ENCODE results near the gene DIP2C.

DNA sequence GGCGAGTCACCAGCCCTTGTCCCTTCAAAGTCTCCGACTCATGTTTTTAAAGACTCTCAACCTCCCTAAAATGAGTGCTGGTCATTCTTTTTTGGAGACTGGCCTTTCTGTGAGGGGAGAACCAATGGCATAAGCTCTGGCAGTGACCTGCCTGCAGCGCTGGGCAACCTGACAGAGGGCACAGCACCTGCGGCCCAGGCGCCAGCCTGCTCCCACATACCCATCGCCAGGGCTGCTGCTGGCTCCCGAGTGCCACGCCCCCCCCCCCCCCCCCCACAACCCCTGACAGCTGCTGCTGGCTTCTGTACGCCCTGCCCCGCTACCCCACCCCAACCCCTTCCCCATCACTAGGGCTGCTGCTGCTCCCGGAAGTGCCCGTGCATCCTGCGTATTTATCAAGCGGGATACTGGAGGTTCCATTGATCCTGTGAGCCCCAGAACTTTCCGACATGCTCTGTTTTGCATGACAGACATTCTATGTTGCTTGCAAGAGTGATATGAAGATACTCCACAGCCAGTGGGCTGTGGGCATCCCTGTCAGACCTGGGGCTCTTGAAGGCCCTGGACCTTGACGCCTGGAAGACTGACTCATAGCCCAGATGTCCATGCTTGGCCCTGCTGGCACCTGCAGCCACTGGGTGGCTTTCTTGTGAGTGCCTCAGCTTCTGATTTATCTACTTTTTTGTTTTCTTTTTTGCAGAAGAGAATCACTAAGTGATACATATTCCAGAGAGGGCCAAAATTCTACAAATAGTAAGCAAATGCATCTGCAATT is 310.4 kb downstream of the DIP2C start:
- TF ChIP-seq, protein P1, sequence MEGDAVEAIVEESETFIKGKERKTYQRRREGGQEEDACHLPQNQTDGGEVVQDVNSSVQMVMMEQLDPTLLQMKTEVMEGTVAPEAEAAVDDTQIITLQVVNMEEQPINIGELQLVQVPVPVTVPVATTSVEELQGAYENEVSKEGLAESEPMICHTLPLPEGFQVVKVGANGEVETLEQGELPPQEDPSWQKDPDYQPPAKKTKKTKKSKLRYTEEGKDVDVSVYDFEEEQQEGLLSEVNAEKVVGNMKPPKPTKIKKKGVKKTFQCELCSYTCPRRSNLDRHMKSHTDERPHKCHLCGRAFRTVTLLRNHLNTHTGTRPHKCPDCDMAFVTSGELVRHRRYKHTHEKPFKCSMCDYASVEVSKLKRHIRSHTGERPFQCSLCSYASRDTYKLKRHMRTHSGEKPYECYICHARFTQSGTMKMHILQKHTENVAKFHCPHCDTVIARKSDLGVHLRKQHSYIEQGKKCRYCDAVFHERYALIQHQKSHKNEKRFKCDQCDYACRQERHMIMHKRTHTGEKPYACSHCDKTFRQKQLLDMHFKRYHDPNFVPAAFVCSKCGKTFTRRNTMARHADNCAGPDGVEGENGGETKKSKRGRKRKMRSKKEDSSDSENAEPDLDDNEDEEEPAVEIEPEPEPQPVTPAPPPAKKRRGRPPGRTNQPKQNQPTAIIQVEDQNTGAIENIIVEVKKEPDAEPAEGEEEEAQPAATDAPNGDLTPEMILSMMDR (IDR thresholded peaks at IDR 0.05): no peak
- no peak for TF ChIP-seq POLR2A (IDR thresholded peaks at IDR 0.05)
